Measurements from ENCODE around the gene NDE1. TPM values are rescaled to one million over a fixed set of nuclear protein-coding genes. Genes with fewer than 3 reads are reported as not detected.

The NDE1 gene
- total RNA-seq, 2 donors from 2014 or later: 60.5 to 69.2 TPM

DNA sequence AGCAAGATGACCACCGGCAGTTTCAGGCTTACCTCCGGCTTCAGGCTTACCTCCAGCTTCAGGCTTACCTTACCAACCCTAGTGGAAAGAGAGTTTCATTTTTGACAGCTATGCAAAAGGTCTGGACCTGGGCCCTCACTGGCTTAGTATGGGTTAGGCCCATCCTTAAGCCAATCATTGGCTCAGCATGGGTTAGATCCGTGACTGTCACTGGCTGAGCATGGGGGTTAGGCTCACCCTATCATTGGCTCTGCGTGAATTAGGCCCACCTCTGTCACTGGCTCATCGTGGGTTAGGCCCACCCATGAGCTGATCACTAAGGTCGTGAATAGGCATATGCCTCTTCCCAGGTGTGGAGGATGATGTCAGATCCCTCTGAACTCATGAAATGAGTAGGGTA is 8.1 kb downstream of the NDE1 start:
- H3K27ac ChIP-seq (ENCODE audit: low read depth, low read length): no peak overlapping the region
- peak; percentile 59 for DNase-seq
- no peak overlapping the region for H3K4me3 ChIP-seq (ENCODE audit: low read length)
- H3K4me1 ChIP-seq (ENCODE audit: control insufficient read depth, insufficient read depth, low read length): no peaks in the 10 kb centered on the region
- Mint-ChIP-seq H3K4me1 (no peaks in the 10 kb centered on the region), H3K9me3 (no peaks in the 10 kb centered on the region), H3K27me3 (ENCODE audit: insufficient read depth) (no peaks in the 10 kb centered on the region), H3K27ac (peak overlapping the region; percentile 61), H3K4me3 (no peak overlapping the region), H3K36me3 (ENCODE audit: low read depth) (peaks cover 14% of the 10 kb centered on the region)
- TF ChIP-seq, protein P1, sequence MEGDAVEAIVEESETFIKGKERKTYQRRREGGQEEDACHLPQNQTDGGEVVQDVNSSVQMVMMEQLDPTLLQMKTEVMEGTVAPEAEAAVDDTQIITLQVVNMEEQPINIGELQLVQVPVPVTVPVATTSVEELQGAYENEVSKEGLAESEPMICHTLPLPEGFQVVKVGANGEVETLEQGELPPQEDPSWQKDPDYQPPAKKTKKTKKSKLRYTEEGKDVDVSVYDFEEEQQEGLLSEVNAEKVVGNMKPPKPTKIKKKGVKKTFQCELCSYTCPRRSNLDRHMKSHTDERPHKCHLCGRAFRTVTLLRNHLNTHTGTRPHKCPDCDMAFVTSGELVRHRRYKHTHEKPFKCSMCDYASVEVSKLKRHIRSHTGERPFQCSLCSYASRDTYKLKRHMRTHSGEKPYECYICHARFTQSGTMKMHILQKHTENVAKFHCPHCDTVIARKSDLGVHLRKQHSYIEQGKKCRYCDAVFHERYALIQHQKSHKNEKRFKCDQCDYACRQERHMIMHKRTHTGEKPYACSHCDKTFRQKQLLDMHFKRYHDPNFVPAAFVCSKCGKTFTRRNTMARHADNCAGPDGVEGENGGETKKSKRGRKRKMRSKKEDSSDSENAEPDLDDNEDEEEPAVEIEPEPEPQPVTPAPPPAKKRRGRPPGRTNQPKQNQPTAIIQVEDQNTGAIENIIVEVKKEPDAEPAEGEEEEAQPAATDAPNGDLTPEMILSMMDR (conservative IDR thresholded peaks at IDR 0.05): no peak
- no peak overlapping the region for H3K9ac ChIP-seq (ENCODE audit: extremely low read depth, low read length, poor library complexity, severe bottlenecking)
- WGBS, 2 experiments (ENCODE audit: insufficient coverage in 1 of 2, insufficient read length in 1 of 2): 90 to 94% methylated on average over 4 to 6 of the region's 6 CpGs
- no peaks in the 10 kb centered on the region for H3K36me3 ChIP-seq (ENCODE audit: control insufficient read depth, insufficient read depth, low read length)
- H3K27me3 ChIP-seq (ENCODE audit: control insufficient read depth, insufficient read depth, low read length, poor library complexity, severe bottlenecking): no peaks in the 10 kb centered on the region
- H3K9me3 ChIP-seq (ENCODE audit: control insufficient read depth, low read length): no peaks in the 10 kb centered on the region

DNA sequence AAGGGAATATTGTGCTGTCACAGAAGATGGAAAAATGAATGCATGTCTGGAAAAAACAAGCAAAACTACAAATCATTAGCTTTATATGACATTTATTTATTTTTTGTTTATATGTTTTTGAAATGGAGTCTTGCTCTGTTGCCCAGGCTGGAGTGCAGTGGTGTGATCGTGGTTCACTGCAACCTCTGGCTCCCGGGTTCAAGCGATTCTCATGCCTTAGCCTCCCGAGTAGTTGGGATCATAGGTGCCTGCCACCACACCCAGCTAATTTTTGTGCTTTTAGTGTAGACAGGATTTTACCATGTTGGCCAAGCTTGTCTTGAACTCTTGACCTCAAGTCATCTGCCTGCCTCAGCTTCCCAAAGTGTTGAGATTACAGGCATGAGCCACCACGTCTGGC is 8.5 kb downstream of the NDE1 start:
- Histone ChIP-seq H3K4me3 (ENCODE audit: low read length) (no peak overlapping the region), H3K9me3 (ENCODE audit: control insufficient read depth, low read length) (no peaks in the 10 kb centered on the region), H3K27me3 (ENCODE audit: control insufficient read depth, insufficient read depth, low read length, poor library complexity, severe bottlenecking) (no peaks in the 10 kb centered on the region), H3K36me3 (ENCODE audit: control insufficient read depth, insufficient read depth, low read length) (no peaks in the 10 kb centered on the region), H3K9ac (ENCODE audit: extremely low read depth, low read length, poor library complexity, severe bottlenecking) (no peak overlapping the region), H3K27ac (ENCODE audit: low read depth, low read length) (no peak overlapping the region), H3K4me1 (ENCODE audit: control insufficient read depth, insufficient read depth, low read length) (no peaks in the 10 kb centered on the region)
- Mint-ChIP-seq H3K27ac (no peak overlapping the region), H3K36me3 (ENCODE audit: low read depth) (peaks cover 14% of the 10 kb centered on the region), H3K4me1 (no peaks in the 10 kb centered on the region), H3K9me3 (no peaks in the 10 kb centered on the region), H3K27me3 (ENCODE audit: insufficient read depth) (no peaks in the 10 kb centered on the region), H3K4me3 (no peak overlapping the region)
- 90 to 96% methylated on average over 5 of the region's 5 CpGs for WGBS, 2 experiments (ENCODE audit: insufficient coverage in 1 of 2, insufficient read length in 1 of 2)
- TF ChIP-seq, protein P1 (conservative IDR thresholded peaks at IDR 0.05): no peak
- DNase-seq: no peak

DNA sequence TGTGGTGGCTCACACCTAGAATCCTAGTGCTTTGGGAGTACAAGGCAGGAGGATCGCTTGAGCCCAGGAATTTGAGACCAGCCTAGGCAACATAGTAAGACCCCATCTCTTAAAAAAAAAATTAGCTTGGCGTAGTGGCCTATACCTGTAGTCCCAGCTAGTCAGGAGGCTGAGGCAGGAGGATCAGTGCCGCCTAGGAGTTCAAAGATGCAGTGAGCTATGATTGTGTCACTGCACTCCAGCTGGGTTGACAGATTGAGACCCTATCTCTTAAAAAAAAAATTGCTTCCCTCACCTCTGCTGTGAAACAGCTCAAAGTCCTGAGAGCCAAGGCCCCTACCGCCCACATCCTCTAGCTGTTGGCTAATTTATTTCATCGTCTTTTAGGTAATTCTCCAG is 10.2 kb downstream of the NDE1 start:
- H3K36me3 ChIP-seq (ENCODE audit: control insufficient read depth, insufficient read depth, low read length): peaks cover 8% of the 10 kb centered on the region
- Mint-ChIP-seq H3K36me3 (ENCODE audit: low read depth) (peaks cover 24% of the 10 kb centered on the region), H3K27me3 (ENCODE audit: insufficient read depth) (no peaks in the 10 kb centered on the region), H3K9me3 (no peaks in the 10 kb centered on the region), H3K4me1 (no peaks in the 10 kb centered on the region), H3K27ac (no peak overlapping the region), H3K4me3 (no peak overlapping the region)
- no peaks in the 10 kb centered on the region for H3K27me3 ChIP-seq (ENCODE audit: control insufficient read depth, insufficient read depth, low read length, poor library complexity, severe bottlenecking)
- no peak overlapping the region for H3K4me3 ChIP-seq (ENCODE audit: low read length)
- no peak for DNase-seq
- H3K9me3 ChIP-seq (ENCODE audit: control insufficient read depth, low read length): no peaks in the 10 kb centered on the region
- TF ChIP-seq, protein P1 (conservative IDR thresholded peaks at IDR 0.05): no peak
- no peak overlapping the region for H3K27ac ChIP-seq (ENCODE audit: low read depth, low read length)
- no peak overlapping the region for H3K9ac ChIP-seq (ENCODE audit: extremely low read depth, low read length, poor library complexity, severe bottlenecking)
- H3K4me1 ChIP-seq (ENCODE audit: control insufficient read depth, insufficient read depth, low read length): no peaks in the 10 kb centered on the region
- 94 to 99% methylated on average over 5 of the region's 5 CpGs for WGBS, 2 experiments (ENCODE audit: insufficient coverage in 1 of 2, insufficient read length in 1 of 2)
